HG03196 (cell line): ENCODE data around the gene USP24.
A peak's percentile ranks its signal among the peaks of the same experiment; 100 is the strongest.

Experiments
- ATAC-seq: cut with Tn5 transposase; IDR thresholded peaks from one replicate; pipeline ENCODE4 v1.9.1; 2021; ENCODE audit not compliant: unreplicated experiment

The USP24 gene

GRCh38 chr1:55215194-55216021 lies at the start of gene USP24:
Gene USP24, minus strand, starts transcription at chr1:55215364. Its CDS starts 251 bp downstream, at chr1:55215113.
- peak; percentile 73 for ATAC-seq

GRCh38 chr1:55262822-55263221 lies 47.7 kb upstream of the USP24 start:
- no peak for ATAC-seq

- ATAC-seq, result no peak
Observed at GRCh38 chr1:55259911-55260609, 44.9 kb upstream of the USP24 start.

- no peak for ATAC-seq
Observed at GRCh38 chr1:55257958-55258357, 42.8 kb upstream of the USP24 start.

- ATAC-seq, result no peak
Observed at GRCh38 chr1:55255901-55256300, 40.7 kb upstream of the USP24 start.

- ATAC-seq, result no peak
Observed at GRCh38 chr1:55252942-55253589, 37.9 kb upstream of the USP24 start.

GRCh38 chr1:55250399-55251075 lies 35.4 kb upstream of the USP24 start:
- no peak for ATAC-seq

- ATAC-seq, result no peak
Observed at GRCh38 chr1:55249646-55250398, 34.7 kb upstream of the USP24 start.

- no peak for ATAC-seq
Observed at GRCh38 chr1:55246896-55247295, 31.7 kb upstream of the USP24 start.

- ATAC-seq, result no peak
Observed at GRCh38 chr1:55246331-55246730, 31.2 kb upstream of the USP24 start.

GRCh38 chr1:55245781-55246180 lies 30.6 kb upstream of the USP24 start:
- ATAC-seq, result no peak

- ATAC-seq, result no peak
Observed at GRCh38 chr1:55244476-55245099, 29.4 kb upstream of the USP24 start.

- ATAC-seq, result no peak
Observed at GRCh38 chr1:55243655-55244054, 28.5 kb upstream of the USP24 start.

GRCh38 chr1:55239548-55239947 lies 24.4 kb upstream of the USP24 start:
- ATAC-seq, result no peak

- no peak for ATAC-seq
Observed at GRCh38 chr1:55235722-55236121, 20.6 kb upstream of the USP24 start.

GRCh38 chr1:55234016-55234415 lies 18.9 kb upstream of the USP24 start:
- no peak for ATAC-seq

GRCh38 chr1:55233145-55233777 lies 18.1 kb upstream of the USP24 start:
- ATAC-seq, result no peak

GRCh38 chr1:55232448-55233144 lies 17.4 kb upstream of the USP24 start:
- no peak for ATAC-seq

GRCh38 chr1:55231745-55232144 lies 16.6 kb upstream of the USP24 start:
- ATAC-seq, result no peak
